Skeletal muscle cell (primary cell): ENCODE data around the gene MICAL2.

ENCODE experiments used
- DNase-seq: peaks from one replicate; pipeline ENCODE4 v3.0.0-alpha.2; 2010; ENCODE audit warnings: low read depth
- H3K4me3 ChIP-seq: 2 replicates; pipeline ENCODE4 v1.5.1; 2011; ENCODE audit warnings: low read depth, mild to moderate bottlenecking, control low read depth, low read length, moderate library complexity

MICAL2 gene

DNA sequence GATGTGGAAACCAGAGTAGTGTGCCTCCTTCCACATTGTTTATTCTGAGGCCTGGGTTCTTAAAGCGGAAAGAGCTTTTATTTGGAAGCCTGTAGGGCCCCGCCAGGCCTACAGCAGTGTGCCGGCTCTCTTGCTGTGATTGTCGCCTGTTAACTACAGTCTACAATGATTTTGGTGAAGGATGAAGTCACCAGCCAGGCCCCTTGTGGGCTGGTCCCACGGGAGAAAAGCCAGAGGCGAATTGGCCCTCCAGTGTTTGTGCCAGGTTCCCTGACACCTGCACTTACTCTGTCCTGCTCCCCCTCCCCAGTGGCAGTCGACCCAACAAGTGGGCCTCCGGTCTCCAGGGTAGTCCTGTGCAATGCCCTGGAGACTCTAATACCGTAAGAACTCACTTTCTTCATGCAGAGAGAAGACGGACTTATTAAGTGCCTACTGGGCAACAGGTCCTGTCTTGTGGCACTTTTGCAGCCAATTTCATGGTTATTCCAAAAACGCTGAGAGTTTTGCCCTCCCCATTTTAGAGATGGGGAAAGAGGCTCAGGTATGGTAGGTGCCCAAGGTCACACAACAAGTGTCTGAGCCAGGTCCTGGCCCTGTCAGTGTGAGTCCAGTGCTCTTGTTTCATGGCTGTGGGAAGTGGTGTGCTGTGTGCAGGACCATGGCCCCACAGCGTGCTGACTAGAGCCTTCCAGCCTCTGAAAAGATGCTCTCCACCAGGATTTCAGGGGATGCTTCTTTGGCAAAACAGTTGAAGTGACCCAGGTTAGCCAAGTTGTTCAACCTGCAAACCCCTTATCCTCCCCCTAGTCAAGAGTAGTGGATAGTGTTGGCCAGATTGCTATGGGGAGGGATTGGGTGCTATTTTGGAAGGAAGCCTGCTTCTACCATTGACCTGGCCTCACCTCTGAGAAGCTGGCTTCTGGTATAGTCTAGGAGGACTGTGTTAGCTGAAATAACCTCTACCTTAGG lies 1.4 kb downstream of the MICAL2 start:
- H3K4me3 ChIP-seq = peak overlapping the region; percentile 80
- no peak for DNase-seq

DNA sequence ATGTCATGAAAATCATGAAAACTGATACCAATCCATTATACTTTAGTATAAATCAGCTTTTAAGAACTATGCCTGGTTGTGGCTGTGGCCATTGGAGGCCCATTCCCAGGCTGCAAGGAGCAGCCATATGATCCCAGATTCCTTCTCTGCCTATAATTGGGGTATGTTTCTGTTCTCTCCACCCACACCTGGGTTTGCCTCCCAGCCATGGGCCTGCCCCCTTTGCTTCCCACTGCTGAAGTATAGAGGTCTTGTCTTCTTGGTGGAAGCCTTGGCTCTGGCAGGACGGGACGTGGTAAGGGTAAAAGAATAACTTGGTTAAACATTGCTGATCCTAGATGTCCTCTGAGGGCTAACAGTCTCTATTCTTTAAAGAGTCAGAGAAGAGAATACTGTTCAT lies 2.4 kb downstream of the MICAL2 start:
- H3K4me3 ChIP-seq = peak overlapping the region; percentile 13
- DNase-seq = no peak

DNA sequence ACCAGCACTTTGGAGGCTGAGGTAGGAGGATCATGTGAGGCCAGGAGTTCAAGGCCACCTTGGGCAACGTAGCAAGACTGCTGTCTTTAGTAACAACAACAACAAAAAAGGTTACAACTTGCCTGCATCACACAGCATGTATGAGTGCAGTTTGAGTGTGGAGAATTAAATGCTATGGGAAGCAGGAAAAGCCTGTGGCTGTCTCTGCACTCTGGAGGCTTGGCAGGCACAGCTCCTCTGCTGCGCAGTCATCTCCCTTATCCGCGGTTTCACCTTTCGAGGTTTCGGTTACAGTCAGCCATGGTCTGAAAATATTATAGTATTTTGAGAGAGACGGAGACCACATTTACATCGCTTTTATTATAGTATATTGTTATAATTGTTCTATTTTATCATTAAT lies 2.9 kb downstream of the MICAL2 start:
- no peak overlapping the region for H3K4me3 ChIP-seq
- DNase-seq = no peak

DNA sequence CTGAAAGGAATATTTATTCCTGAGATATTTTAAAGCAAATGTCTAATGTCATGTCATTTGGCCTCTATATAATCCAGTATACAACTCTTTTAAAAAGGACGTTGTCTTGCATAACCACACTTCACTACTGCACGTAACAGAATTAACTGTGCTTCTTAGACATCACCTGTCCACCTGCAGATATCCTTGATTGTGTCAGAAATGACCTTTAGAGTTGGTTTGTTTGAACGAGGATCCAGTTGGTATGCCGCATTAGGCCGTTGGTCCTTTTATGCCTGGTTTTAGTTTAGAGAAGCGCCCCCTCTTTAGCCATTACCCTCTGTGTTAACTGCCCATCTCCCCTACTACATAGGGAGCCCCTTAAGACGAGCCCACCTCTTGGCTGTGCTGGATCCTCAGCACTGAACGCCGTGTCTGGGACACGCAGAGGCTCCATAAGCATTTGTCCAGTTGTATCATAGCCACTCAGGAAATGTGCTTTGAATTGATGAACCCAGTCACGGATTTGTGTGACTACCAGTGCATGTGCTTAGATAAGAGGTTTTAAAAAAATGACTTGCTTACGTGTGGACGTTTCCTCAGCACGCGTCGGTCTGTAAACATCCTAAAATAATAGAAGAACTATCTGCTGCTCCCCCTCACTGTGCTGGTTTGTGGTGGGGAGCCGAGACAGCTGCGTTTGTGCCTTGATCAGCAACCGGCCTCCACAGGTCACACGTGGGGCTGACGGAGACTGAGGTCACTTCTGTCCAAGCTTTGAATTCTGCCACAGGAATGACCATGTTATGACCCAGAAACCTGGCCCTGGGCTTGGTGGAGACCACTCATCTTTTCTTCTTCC lies 4.0 kb downstream of the MICAL2 start:
- no peak for DNase-seq
- H3K4me3 ChIP-seq = no peak overlapping the region

DNA sequence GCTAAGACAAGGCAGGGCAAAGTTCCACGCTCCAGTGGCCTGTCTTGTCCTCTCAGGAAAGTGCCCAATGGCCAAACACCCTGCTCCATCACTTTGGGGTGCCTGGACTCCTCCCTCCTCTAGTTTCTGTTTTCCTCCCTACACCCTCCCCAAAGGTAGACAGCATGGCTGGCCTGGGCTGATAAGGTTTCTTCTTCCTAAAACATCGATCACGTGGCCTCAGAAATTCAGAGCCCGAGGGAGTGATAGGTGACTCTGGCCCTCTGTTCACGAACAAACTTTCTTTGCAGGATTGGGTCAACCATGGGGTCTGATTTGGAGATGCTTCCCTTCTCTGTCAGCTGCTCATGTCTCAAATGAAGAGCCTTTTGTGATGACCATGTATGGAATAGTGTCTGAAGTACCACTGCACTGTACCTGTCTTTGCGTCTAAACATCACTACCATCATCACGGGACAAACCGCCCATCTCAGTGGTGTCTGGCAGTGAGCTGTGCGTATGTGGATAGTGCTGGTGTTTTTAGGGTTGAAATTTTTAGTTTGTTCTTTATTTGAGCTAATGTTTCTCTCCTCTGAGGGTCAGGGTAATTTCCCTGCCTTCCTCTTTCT lies 6.1 kb downstream of the MICAL2 start:
- no peak for DNase-seq
- H3K4me3 ChIP-seq = no peak overlapping the region

DNA sequence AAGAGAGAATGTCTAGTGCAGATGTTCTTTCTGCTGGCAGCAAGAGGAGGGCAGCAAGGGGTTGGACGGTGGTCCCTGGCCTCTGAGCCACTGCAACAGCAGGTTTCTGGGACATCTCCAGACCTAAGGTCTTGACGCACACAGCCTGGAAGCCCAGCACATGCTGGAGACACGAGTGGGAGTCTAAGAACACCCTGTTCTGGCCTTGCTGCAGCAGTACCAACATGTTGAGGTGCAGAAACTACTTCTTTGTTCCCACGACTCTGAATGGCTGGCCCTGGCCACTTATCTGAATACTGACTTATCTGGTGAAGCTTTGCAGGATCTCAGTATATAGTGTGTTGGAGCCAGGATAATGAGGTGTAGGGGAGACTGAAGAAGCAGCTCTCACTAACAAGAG lies 6.8 kb downstream of the MICAL2 start:
- H3K4me3 ChIP-seq = no peak overlapping the region
- no peak for DNase-seq

DNA sequence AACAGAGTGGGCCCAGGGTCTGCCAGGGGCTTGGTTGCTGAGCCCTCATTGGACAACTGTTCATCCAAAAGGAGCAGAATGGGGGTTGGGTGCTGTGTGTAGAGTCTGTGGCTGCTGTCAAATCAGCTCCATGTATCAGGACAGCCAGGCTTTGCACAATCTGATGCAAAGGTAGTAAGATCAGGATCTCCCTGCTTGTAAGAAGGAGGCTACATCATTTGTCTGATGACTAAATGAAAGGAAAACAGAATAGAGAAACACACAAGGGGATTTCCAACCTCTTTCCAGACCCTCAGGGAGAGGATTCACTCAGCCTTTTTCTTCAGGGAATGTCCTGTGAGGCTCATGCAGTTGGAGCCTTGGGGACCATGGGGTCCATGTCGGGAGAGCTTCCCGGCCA lies 7.2 kb downstream of the MICAL2 start:
- DNase-seq = no peak
- no peak overlapping the region for H3K4me3 ChIP-seq

DNA sequence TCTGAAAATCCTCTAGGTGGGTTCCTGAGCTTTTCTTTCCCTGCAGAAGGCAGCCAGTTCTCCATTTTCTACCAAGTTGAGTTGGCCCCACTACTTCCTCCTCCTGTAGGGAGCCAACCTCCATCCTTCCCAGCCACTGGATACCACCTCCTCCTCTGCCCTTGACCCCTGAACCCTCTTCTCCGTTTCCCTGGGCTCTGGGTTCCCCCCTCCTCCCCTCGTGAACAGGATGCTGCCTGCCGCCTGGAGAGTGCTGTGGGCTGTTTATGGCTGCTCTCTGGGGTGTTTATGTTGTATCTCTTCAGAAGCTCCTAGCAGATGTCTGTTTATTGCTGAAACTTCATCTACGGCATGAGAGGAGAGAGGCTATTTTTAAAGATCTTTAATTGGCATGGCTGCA lies 8.6 kb downstream of the MICAL2 start:
- DNase-seq = no peak
- H3K4me3 ChIP-seq = no peak overlapping the region

DNA sequence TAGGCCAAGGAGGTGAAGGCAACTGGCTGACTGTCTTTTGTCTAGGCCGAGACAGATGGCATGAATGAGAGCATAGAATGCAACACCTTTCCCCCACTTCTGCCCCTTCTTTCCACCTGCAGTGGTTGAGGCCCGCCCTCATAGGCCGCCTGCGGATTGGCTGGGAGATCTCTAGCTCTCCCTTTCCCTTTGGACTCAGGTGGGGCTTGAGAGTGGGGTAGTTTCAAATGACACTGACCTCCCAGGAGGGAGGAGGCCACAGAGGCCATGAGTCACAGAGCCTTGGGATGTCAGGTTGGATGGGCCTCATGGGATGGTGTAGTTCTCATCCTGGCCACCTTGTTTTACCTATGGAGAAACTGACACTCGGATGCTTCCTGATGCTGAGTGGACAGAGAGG lies 9.1 kb downstream of the MICAL2 start:
- H3K4me3 ChIP-seq = no peak overlapping the region
- DNase-seq = no peak

DNA sequence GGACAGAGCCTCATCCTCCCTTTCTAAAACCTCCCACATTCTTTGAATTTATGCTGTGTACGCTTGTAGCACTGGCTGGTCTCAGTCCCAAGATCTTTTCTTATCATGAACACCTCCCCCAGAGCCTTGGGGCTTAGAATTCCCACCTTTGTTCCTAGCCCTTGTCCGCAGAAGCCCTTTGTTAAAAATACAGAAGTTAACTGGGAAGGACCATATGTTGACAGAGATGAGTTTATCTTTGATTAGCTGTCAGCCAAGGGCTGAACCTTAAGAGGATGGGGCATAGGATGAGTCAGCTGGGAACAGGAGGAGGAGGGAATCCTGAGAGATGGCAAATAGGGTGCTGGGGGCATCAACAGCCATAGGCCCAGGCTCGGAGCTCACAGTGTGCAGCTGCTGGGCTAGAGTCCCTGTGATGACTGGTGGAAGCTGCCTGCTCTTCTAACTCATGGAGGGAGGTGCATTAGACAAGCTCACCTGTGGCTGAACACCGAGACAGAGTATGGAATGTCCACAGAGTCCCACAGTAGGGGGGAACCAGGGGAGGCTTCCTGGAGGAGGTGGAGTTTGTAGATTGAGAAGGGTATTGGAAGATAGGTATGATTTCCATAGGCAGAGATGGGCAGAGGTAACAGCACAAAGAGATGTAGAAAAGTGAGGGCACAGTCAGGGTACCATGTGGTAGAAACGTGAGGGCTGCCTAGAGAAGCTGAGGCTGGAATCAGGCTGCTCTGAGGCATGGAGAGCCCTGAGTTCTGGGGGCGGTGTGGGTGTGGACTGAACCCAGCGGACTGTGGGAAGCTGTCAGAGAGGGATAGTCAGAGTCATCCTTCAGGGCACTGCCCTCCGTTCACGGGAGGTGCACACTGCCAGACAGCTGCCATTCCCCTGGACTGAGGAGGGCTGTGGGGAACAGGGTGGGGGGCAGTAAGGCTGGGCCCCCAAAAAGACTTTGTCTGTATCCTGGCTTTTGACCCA lies 9.9 kb downstream of the MICAL2 start:
- H3K4me3 ChIP-seq = no peak overlapping the region
- DNase-seq = no peak

DNA sequence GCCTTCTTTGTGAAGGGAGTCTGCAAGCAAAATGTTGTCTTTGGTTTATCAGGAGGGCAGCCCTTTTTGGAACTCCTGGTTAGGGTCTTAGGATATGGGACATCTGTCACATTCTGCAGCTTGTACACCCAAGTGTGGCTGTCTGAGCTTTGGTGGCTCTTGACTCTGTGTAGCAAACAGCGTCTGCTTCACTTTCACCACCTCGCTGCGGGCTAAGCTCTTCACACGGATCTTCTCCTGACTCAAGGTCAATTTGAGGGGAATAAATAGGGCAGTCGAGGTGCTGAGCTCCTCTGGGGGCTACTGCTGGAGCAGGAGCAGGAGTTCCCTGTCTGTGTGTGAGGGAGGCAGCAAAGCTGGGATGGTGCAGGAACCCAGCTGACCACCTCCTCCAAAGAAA lies 10.6 kb downstream of the MICAL2 start:
- no peak overlapping the region for H3K4me3 ChIP-seq
- DNase-seq = no peak

DNA sequence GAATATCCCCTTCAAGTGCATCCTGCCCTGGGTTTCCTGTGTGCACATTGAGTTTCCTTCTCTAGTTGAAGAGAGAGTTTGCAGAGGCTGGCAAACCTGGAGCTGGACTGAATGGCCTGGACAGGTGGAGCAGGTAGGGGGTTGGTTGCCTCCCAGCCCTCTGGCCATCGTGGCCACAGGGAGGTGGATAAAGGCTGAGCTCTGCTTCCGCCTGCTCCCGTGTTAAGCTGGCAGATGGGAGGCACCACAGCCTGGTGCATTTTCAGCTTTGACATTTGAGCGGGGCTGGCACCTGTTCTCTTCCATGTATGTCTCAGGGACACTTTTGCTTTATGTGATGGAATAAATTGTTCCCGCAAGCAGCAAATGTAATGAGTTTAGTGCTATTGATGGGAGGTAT lies 11.1 kb downstream of the MICAL2 start:
- no peak for DNase-seq
- no peak overlapping the region for H3K4me3 ChIP-seq

DNA sequence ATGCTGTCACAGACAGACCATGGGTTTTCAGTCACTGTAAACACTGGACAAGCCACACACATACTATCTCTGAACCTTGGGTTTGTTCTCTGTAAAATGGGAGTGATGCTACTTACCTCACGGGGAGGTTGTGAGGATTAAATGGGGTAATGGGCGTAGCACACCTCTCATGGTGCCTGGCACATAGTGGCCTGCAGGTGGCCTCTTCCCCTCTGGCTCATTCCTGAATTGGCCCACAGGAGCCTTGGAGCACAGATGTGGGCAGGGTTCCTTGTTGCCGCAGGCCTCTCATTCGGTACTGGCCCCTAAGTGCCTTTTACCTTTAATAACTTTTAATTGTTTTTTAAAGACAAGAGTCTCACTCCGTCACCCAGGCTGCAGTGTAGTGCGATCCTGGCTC lies 11.7 kb downstream of the MICAL2 start:
- H3K4me3 ChIP-seq = no peak overlapping the region
- no peak for DNase-seq

DNA sequence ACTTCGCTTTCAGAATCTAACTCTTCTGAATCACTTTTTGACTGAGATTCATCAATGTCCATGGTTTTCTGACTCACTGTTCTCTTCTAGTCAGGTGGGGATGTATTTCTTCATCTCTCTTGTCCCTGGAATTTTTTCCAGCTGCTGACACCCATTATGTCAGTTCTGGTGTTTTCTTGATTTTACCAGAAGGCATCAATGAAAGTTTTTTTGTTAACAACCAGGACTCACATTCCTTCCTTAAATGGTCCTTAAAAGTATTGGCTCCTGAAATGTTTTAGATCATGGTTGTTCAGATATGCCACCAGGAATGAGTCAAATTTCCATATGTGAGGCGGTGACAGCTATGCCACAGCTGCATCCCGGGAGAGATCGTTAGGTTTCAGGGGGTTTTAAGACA lies 12.9 kb downstream of the MICAL2 start:
- DNase-seq = peak; percentile 60
- H3K4me3 ChIP-seq = no peak overlapping the region

DNA sequence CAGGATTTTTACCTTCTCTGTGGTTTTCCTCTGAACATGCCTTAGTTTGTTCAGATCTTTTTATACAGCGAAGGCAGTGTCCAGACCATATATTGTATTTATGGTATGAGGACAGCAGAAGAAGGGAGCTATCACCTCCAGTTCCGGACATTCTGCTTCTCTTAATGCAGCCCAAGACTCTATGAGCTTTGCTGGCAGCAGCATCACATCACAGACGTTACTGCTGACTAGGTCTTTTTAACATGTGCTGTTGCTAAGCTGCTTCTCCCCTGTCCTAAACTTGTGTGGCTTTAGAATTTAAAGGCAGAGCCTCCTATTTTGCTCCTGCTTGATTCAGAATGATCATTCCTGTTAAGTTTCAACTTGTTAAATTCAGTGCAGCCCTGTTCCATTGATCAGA lies 13.4 kb downstream of the MICAL2 start:
- H3K4me3 ChIP-seq = no peak overlapping the region
- no peak for DNase-seq

DNA sequence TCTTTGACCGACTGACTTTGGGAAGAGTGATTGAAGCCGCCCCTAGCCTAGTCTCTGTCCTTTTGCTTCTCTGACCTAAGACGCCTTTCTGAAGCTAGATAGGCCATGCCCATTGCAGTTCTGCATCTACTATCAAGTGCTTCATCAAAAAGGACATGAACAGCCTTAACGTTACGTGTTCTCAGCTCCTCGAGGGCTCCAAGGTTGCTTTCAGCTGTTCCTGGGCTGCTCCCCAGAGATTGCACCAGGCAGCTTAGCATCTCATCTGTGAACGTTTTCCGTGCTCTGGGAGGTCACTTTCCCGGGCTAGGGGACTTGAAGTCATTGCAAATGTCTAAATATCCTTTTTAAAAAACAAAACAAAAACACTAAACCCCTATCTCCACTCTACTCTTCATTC lies 13.9 kb downstream of the MICAL2 start:
- no peak overlapping the region for H3K4me3 ChIP-seq
- no peak for DNase-seq

DNA sequence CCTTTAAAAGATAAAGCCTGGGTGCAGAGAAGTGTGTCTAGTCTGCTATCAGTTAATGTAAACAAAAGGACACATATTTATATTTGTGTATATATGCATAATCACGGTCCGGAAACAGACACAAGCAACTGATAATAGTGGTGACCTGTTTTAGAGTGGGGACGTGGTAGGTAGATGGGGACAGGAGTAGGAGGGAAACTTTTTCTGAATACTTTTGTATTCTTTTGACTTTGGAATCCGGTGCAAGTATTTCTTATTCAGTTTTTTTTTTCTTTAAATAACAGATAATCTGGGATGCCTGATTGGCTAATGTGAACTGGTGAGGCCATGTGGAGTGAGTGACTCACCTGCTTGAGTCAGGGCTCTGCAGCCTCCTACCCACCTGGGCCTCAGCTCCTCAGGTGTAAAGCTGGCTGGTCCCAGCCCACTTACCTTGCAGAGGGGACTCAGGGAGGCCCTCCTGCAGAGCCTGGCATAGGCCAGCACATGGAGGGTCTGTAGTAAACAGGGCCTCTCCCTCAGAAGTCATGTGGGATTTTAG lies 15.3 kb downstream of the MICAL2 start:
- no peak overlapping the region for H3K4me3 ChIP-seq
- DNase-seq = no peak

DNA sequence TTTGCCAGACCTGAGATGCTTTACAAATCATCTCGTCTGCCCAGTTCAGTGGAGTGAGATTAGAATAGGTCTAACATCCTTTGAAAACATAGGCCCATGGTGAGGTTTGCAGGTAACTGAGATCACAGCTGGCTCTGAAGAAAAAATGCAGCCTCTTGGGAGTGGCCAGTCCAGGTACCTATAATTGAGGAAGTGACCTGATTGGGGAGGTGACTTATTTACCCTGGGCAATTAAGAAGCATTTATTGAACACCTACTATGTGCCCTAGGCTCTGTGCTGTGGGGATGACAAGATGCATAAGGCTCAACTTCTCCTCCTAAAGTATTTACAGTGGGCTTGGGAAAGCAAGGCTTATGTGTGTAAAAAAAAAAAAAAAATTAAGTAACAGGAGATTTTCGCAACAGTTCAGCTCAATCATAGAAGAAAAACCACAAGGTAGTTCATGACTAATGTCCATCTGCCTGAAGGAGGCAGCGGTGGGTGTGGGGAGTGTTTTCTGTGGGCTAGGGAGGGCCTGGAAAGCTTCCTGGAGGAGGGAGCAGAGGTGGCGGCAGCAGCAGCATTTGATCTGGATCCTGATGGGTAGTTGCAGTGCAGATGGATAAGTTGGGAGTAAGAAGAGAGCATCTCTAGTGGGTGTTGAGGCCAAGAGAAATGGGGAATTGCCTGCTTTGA lies 16.1 kb downstream of the MICAL2 start:
- H3K4me3 ChIP-seq = no peak overlapping the region
- DNase-seq = peak; percentile 76
